HFFc6 (cell line): ENCODE measurements around the gene REV3L. TPM values are rescaled to one million over a fixed set of nuclear protein-coding genes. Genes with fewer than 3 reads are reported as not detected.
"Not testable (repeated sequence)": the region's sequence is repeated elsewhere in the genome, so short reads cannot be mapped to it uniquely, and the experiment has no call there.

ENCODE experiments used
- DNase-seq: peaks from one replicate; pipeline ENCODE4 v3.0.0-alpha.2; 2018
- H3K27ac Mint-ChIP-seq: 2 replicates; pipeline ENCODE4 v1.8.0; 2020; ENCODE audit warnings: mild to moderate bottlenecking, mixed read lengths
- H3K27me3 Mint-ChIP-seq: 2 replicates; pipeline ENCODE4 v1.8.0; 2021; ENCODE audit warnings: mild to moderate bottlenecking, moderate library complexity, mixed read lengths; ENCODE audit not compliant: insufficient read depth
- H3K36me3 Mint-ChIP-seq: 2 replicates; pipeline ENCODE4 v1.8.0; 2021; ENCODE audit warnings: low read depth, mixed read lengths
- H3K4me1 Mint-ChIP-seq: 2 replicates; pipeline ENCODE4 v1.8.0; 2020; ENCODE audit warnings: low read depth, mixed read lengths
- H3K4me3 Mint-ChIP-seq: 2 replicates; pipeline ENCODE4 v1.8.0; 2020; ENCODE audit warnings: mild to moderate bottlenecking, moderate library complexity, mixed read lengths
- H3K9me3 Mint-ChIP-seq: 2 replicates; pipeline ENCODE4 v1.8.0; 2020; ENCODE audit warnings: mild to moderate bottlenecking, mixed read lengths
- total RNA-seq, 6 experiments: library from RNA; stranded (reverse); fragmentation: NEBNext Ultra II Directional; extraction: Animal tissue kit (Norgen Biotek cat#: 25700); gene quantifications; 2 replicates in 1 of 6; 3 replicates in 5 of 6; pipeline ENCODE4 v1.2.3, GENCODE V29; 2021
- TF ChIP-seq, protein P1 (sequence below): fragments of 200-600 bp; sonication (generic); IDR thresholded peaks from 2 replicates; pipeline ENCODE4 v1.5.0; 2021; ENCODE audit warnings: antibody characterized with exemption, mild to moderate bottlenecking

REV3L gene
- total RNA-seq, 6 experiments from 2014 or later: 22.4 to 36.3 (median 31.2) TPM

DNA sequence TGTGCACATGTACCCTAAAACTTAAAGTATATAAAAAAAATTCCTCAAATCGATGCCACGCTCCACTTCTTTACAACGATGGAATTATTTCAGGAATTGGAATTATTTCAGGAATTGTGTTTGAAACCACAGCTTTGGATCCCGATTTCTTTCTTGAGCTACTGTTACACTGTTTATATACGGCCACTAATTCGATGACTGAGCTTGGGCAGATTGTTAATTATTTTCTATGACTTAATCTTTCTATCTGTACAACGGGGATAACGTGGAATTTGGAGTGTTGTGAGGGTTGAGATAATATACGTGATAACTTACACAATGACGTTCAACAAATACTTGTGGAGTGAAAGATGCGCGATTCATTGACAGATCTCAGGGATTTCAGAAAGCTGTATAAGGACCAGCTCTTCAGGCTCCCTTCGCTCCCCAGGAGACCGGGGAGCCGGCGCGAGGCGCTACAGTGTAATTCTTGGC lies 224.4 kb downstream of the REV3L start:
- TF ChIP-seq, protein P1, sequence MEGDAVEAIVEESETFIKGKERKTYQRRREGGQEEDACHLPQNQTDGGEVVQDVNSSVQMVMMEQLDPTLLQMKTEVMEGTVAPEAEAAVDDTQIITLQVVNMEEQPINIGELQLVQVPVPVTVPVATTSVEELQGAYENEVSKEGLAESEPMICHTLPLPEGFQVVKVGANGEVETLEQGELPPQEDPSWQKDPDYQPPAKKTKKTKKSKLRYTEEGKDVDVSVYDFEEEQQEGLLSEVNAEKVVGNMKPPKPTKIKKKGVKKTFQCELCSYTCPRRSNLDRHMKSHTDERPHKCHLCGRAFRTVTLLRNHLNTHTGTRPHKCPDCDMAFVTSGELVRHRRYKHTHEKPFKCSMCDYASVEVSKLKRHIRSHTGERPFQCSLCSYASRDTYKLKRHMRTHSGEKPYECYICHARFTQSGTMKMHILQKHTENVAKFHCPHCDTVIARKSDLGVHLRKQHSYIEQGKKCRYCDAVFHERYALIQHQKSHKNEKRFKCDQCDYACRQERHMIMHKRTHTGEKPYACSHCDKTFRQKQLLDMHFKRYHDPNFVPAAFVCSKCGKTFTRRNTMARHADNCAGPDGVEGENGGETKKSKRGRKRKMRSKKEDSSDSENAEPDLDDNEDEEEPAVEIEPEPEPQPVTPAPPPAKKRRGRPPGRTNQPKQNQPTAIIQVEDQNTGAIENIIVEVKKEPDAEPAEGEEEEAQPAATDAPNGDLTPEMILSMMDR: no peak
- Mint-ChIP-seq H3K27me3 (0 out of 2 replicates have a peak, but pooled peaks cover 1% of the 10 kb centered on the region), H3K9me3 (no peaks in the 10 kb centered on the region), H3K27ac (peak overlapping the region; percentile 97), H3K4me1 (peaks cover 59% of the 10 kb centered on the region), H3K36me3 (no peaks in the 10 kb centered on the region), H3K4me3 (peak overlapping the region; percentile 86)
- DNase-seq: peak; percentile 48

DNA sequence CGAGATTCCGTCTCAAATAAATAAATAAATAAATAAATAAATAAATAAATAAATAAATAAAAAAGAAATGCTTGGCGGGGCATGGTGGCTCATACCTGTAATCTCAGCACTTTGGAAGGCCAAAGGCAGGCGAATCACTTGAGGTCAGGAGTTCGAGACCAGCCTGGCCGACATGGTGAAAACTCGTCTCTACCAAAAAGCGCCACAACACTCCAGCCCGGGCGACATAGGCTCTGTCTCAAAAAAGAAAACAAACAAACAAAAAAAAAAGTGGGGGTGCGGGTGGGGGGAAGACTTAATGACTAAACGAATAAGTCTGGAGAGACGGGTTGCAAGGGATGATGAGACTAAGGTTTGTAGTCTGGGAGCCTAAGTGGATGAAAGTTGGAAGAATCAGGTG lies 225.0 kb downstream of the REV3L start:
- no peak for DNase-seq
- TF ChIP-seq, protein P1: no peak
- Mint-ChIP-seq H3K27ac (peak overlapping the region; percentile 97; the same call in 1 of the 2 replicates), H3K9me3 (no peaks in the 10 kb centered on the region), H3K4me3 (peak overlapping the region; percentile 86; the same call in 1 of the 2 replicates), H3K27me3 (0 out of 2 replicates have a peak, but pooled peaks cover 1% of the 10 kb centered on the region), H3K36me3 (no peaks in the 10 kb centered on the region), H3K4me1 (peaks cover 55% of the 10 kb centered on the region)

DNA sequence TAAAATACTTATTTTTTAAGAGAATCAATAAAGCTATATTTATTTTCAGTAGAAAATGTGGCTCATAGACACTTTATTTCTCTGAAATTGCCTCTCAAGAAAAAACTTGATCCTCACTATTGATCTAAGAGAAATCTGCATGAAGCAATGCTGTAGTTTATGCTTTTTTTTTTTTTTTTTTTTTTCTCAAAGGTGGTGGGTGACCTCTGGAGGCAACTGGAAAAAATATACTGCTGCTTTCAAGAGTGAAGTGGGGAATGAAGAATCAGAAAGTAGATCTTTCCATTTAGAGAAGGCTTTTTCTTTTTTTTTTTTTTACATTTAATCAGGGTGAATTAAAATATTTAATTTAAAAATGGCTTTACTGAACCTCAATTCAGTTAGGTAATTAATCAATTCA lies 226.4 kb downstream of the REV3L start:
- Mint-ChIP-seq H3K9me3 (no peaks in the 10 kb centered on the region), H3K4me1 (peaks cover 54% of the 10 kb centered on the region), H3K36me3 (no peaks in the 10 kb centered on the region), H3K27me3 (0 out of 2 replicates have a peak, but pooled peaks cover 1% of the 10 kb centered on the region), H3K27ac (no peak overlapping the region), H3K4me3 (no peak overlapping the region)
- TF ChIP-seq, protein P1: peak; percentile 58
- DNase-seq: no peak

DNA sequence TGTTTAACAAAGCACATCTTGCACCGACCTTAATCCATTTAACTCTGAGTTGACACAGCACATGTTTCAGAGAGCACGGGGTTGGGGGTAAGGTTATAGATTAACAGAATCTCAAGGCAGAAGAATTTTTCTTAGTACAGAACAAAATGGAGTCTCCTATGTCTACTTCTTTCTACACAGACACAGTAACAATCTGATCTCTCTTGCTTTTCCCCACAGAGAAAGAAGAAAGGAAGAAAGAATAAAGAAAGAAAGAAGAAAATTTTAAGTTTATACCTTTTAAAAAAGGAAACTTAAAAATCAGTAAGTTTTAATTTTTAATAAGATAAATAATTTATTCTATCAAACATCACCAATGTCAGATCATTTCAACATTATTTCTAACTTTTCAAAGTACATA lies 227.2 kb downstream of the REV3L start:
- peaks cover 56% of the 10 kb centered on the region for H3K4me1 Mint-ChIP-seq
- not testable (repeated sequence) for H3K27ac Mint-ChIP-seq, H3K4me3 Mint-ChIP-seq, H3K27me3 Mint-ChIP-seq, H3K36me3 Mint-ChIP-seq, DNase-seq, H3K9me3 Mint-ChIP-seq

DNA sequence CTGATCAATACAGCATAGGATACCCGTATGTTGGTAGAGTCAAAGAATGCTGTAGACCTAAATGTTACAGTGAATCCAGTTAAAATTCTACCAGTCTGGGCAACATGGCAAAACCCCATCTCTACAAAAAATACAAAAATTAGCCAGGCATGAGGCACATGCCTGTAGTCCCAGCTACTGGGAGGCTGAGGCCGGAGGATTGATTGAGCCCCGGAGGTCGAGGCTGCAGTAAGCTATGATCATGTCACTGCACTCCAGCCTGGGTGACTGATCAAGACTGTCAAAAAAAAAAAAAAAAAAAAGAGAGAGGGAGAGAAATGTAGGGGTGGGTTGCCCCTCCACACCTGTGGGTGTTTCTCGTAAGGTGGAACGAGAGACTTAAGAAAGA lies 228.2 kb downstream of the REV3L start:
- H3K27me3 Mint-ChIP-seq: 0 out of 2 replicates have a peak, but pooled peaks cover 1% of the 10 kb centered on the region
- H3K4me3 Mint-ChIP-seq: no peak overlapping the region
- TF ChIP-seq, protein P1: no peak
- H3K4me1 Mint-ChIP-seq: peaks cover 58% of the 10 kb centered on the region
- H3K9me3 Mint-ChIP-seq: no peaks in the 10 kb centered on the region
- no peaks in the 10 kb centered on the region for H3K36me3 Mint-ChIP-seq
- no peak for DNase-seq
- no peak overlapping the region for H3K27ac Mint-ChIP-seq

DNA sequence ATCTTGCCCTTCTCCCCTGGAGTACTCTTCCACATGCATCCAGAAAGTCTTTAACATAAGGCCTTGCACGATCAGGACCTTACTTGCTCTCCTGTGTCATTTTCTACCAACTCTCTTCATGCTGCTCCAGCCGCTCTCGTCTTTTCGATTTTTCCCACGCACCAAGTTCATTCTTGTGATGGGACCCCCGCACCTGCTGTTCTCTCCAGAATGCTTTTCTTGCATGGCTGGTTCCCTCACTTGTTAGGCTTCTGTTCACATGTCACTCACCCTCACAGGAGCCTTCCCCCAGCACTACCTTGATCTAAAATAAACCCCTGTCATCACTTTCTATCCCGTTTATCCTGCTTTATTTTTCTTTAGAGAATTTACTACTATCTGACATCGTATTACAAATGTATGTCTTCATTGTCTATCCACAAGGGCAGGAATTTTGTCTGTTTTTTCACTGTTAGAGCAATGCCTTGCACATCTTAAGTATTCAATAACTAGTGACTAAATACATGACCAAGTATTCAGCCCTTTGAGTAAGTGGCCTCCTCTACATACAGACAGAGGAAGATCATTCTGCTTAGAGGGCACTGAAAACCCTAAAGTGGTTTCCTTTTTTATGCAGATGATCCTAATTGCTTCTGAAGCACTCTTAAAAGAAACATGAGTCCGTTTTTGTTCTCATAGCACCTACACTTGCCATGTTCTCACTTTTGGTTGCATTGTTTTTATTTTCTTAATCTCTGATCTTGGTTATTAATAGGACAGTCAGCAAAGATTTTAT lies 228.8 kb downstream of the REV3L start:
- Mint-ChIP-seq H3K9me3 (no peaks in the 10 kb centered on the region), H3K27me3 (0 out of 2 replicates have a peak, but pooled peaks cover 1% of the 10 kb centered on the region), H3K36me3 (no peaks in the 10 kb centered on the region), H3K27ac (no peak overlapping the region), H3K4me1 (peaks cover 63% of the 10 kb centered on the region), H3K4me3 (no peak overlapping the region)
- TF ChIP-seq, protein P1: no peak
- no peak for DNase-seq
